GM10266 (cell line): ENCODE data around the gene THNSL1.

Experiments
- DNase-seq: peaks from one replicate; pipeline ENCODE4 v3.0.0; 2012; ENCODE audit errors: extremely low spot score
- TF ChIP-seq, protein P1 (sequence below): IDR thresholded peaks from 2 replicates; pipeline ENCODE4 v1.5.1; 2012; ENCODE audit warnings: mild to moderate bottlenecking, low read depth; ENCODE audit not compliant: control insufficient read depth, insufficient read depth; ENCODE audit errors: missing control alignments

The THNSL1 gene

DNA sequence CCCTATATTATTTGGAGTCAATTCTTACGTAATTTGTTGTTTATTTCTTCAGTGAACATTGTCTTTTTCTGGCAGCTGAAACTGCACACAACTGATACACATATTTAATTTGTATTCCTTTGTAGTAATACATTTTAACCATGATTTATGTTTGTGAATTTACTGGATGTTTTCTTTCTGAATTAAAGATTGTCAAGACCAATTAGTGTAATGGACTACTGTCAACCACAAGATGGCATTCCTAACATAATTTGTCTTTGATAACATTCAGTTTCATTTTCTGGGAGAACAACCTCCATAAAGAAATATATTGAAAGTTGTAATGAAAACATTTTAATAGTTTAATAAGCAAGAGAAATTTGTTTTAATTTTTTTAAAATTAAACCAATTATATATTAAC is 10.1 kb downstream of the THNSL1 start:
- DNase-seq: no peak
- TF ChIP-seq, protein P1, sequence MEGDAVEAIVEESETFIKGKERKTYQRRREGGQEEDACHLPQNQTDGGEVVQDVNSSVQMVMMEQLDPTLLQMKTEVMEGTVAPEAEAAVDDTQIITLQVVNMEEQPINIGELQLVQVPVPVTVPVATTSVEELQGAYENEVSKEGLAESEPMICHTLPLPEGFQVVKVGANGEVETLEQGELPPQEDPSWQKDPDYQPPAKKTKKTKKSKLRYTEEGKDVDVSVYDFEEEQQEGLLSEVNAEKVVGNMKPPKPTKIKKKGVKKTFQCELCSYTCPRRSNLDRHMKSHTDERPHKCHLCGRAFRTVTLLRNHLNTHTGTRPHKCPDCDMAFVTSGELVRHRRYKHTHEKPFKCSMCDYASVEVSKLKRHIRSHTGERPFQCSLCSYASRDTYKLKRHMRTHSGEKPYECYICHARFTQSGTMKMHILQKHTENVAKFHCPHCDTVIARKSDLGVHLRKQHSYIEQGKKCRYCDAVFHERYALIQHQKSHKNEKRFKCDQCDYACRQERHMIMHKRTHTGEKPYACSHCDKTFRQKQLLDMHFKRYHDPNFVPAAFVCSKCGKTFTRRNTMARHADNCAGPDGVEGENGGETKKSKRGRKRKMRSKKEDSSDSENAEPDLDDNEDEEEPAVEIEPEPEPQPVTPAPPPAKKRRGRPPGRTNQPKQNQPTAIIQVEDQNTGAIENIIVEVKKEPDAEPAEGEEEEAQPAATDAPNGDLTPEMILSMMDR: no peak

DNA sequence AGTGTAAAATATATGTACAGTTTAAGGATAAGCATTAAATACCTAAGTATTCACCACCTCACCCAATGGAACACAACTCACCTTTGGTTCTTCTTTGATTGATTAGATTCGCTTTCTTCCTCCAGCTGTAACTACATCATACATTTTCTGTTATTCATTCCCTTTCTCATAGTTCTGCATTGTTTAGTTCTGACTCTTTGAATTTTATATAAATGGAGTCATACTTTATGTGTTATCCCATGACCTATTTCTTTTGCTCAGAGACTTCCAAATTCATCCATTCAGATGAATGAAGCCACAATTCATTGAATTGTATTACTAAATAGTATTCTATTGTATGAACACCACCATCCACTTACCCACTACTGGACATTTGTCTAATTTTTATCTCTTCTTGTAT is 12.3 kb downstream of the THNSL1 start:
- TF ChIP-seq, protein P1: no peak
- DNase-seq: no peak

DNA sequence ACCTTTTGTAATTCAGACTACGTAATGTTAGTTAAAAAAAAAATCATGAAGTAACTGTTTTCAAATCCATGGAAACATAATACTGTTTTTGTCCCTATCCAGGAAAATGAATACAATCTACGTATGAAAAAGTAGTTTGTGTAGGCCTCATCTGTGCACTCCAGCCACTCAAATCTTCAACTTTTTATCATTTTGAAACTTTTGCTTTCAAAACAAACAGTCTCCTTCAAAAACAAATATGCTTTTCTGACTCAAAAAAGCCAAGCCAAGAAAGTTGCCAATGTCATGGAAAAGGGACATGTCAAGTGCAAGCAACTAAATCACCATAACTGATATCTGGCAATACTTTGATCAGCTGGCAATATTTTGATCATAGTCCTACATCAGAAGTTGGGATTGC is 13.1 kb downstream of the THNSL1 start:
- DNase-seq: no peak
- TF ChIP-seq, protein P1: no peak

DNA sequence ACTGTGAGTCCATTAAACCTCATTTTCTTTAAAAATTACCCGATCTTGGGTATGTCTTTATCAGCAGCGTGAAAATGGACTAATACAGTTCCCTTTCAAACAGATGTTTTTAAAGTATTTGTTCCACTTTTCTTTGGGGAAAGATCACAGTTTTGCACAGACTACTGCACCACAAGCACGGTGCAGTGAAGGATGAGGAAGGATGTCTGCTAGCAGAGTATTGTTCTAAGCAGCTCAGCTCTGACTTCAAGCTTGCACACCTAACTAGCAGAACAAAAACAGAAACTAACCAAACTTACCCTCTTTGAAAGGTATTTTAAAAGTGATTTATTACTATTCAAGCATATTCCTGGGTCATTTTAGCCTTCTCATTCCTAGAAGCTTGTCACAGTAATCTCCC is 20.0 kb downstream of the THNSL1 start:
- TF ChIP-seq, protein P1: no peak
- DNase-seq: no peak

DNA sequence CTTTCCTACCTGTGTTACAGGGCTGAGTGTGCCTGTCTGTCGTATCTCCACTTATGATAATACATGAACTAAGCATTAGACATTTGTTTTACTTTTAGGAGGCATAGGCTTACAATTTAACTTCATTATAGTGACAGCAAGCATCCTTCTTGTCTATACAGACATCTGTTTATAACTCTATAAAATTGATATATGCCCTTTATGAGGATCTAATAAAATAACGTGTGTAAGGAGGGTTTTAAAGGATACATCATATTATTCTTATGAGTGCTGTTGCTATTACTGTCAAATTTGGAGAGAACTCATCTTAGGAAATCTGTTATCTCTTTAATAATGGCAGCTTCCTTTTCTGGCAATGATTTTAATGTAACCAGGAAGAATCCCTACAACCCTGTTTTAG is 21.9 kb downstream of the THNSL1 start:
- TF ChIP-seq, protein P1: no peak
- DNase-seq: no peak

DNA sequence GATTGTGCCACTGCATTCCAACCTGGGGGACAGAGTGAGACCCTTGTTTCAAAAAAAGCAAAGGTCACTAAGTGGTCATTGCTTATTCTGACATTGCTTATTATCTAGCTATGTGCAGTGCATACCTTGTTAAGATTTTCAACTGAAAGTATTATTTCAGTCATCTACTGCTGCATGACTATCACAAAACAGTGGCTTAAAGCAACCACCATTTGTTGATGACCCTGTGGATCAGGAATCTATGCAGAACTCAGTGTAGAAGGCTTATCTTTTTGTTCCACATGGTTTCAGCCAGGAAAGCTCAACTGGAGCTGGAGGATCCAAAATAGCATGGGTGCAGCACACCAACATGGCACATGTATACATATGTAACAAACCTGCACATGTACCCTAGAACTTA is 23.1 kb downstream of the THNSL1 start:
- TF ChIP-seq, protein P1: no peak
- DNase-seq: no peak

DNA sequence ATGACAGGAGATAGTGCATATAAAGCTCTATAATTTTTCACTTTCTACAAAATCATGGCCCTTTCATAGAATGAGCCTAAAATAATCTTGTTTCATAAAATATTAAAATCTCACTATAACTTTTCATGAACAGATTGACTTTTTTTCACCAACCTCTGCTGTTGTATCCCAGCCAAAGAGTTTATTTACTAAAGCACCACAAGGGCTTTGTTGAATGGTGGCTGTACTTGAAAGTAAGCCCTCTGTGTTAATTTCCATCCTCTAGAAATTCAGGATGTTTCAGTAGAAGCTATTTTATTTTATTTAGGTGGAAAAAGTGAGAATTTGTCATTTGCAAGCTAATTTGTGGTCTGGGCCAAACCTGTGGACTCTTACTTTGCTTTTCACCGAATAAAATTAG is 30.2 kb downstream of the THNSL1 start:
- TF ChIP-seq, protein P1: no peak
- DNase-seq: no peak

DNA sequence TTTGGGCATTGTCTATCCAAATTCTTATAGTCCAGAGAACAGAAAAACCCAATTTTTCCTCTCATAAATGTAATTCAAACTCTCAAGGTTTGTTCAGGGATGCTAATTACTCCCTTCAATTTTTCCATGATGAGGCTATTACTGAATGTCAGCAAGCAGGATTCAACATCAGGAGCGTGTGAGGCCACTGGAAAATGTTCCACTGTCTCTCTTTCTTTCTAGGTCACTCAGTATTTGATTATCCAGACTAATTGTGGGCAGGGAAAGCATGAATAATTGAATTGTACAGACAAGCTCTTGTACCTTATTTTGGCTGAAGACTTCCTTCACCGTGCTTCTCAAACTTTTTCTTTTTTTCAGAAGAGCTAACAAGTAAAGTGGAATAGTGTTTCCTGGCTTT is 30.7 kb downstream of the THNSL1 start:
- TF ChIP-seq, protein P1: no peak
- DNase-seq: no peak
